GM12878 (cell line): ENCODE data around the gene CNGA1. TPM values are rescaled to one million over a fixed set of nuclear protein-coding genes. Genes with fewer than 3 reads are reported as not detected.
A peak's percentile ranks its signal among the peaks of the same experiment; 100 is the strongest.

Experiments
- ATAC-seq: fragments of 200-7000 bp; cut with Tn5 transposase; 3 replicates; pipeline ENCODE4 v1.9.1; 2020; ENCODE audit warnings: mild to moderate bottlenecking, moderate library complexity
- BruUV-seq: library from RNA; stranded (reverse); fragments of 400-500 nt; replicated peaks from 2 replicates; lab custom pipeline; 2021; lab: Mats Ljungman, UMichigan
- CTCF ChIA-PET: fragments of 300-600 bp; sonication (Branson Sonifier 250); formaldehyde crosslinking; extraction: SDS; loops from one replicate; lab custom pipeline; 2021; ENCODE audit warnings: inconsistent platforms; lab: Yijun Ruan, JAX
- POLR2A ChIA-PET: fragments of 350-600 bp; formaldehyde crosslinking; extraction: SDS; loops from one replicate; lab custom pipeline; 2021; ENCODE audit warnings: inconsistent platforms; lab: Charles Lee
- RAD21 ChIA-PET: fragments of 300-600 bp; sonication (Branson Sonifier 250); formaldehyde crosslinking; loops from one replicate; lab custom pipeline; 2023; ENCODE audit warnings: antibody characterized with exemption; ENCODE audit not compliant: unreplicated experiment; lab: Charles Lee
- SMC1A ChIA-PET: fragments of 300-600 bp; sonication (Branson Sonifier 250); formaldehyde crosslinking; loops from one replicate; lab custom pipeline; 2023; ENCODE audit not compliant: unreplicated experiment, uncharacterized antibody; lab: Charles Lee
- DNase-seq: peaks from one replicate; pipeline ENCODE4 v3.0.0-alpha.2; 2011; ENCODE audit warnings: low read depth, low spot score
- FAIRE-seq: peaks from 3 replicates; lab custom pipeline; 2011; peaks lifted over from hg19 to GRCh38; lab: Jason Lieb, UNC
- H2AFZ ChIP-seq: 2 replicates; pipeline ENCODE4 v1.6.0; 2011; ENCODE audit warnings: low read depth, low read length, control low read depth; ENCODE audit not compliant: control insufficient read depth
- H3K27ac ChIP-seq: 2 replicates; pipeline ENCODE4 v1.5.1; 2011; ENCODE audit warnings: control low read depth; ENCODE audit not compliant: control insufficient read depth, insufficient read depth
- H3K27me3 ChIP-seq, 2 experiments: replicated peaks in 1 of 2; 2 replicates each; pipeline versions ENCODE4 v1.6.0 to v1.6.1; 2011; ENCODE audit warnings: low read length in 1 of 2; ENCODE audit not compliant: control insufficient read depth in 2 of 2, insufficient read depth in 2 of 2
- H3K36me3 ChIP-seq, 2 experiments: 2 replicates each; pipeline ENCODE4 v1.5.1; 2011; ENCODE audit warnings: low read length in 1 of 2; ENCODE audit not compliant: control insufficient read depth in 2 of 2, insufficient read depth in 2 of 2
- H3K4me1 ChIP-seq: 2 replicates; pipeline ENCODE4 v1.6.1; 2011; ENCODE audit warnings: mild to moderate bottlenecking, low read length, moderate library complexity, mixed read lengths; ENCODE audit not compliant: control insufficient read depth, insufficient read depth
- H3K4me2 ChIP-seq: 2 replicates; pipeline ENCODE4 v1.6.0; 2011; ENCODE audit warnings: control low read depth; ENCODE audit not compliant: control insufficient read depth, insufficient read depth
- H3K4me3 ChIP-seq: fragments of 200-600 bp; sonication (generic); 2 replicates; pipeline ENCODE4 v1.5.1; 2016
- H3K79me2 ChIP-seq: 2 replicates; pipeline ENCODE4 v1.6.0; 2011; ENCODE audit warnings: low read length; ENCODE audit not compliant: control insufficient read depth, insufficient read depth
- H3K9ac ChIP-seq: 2 replicates; pipeline ENCODE4 v1.8.0; 2011; ENCODE audit warnings: low read length, control low read depth, mixed read lengths; ENCODE audit not compliant: control insufficient read depth, insufficient read depth
- H3K9me3 ChIP-seq: replicated peaks from 3 replicates; pipeline ENCODE4 v1.5.1; 2011; ENCODE audit warnings: mild to moderate bottlenecking, low read length; ENCODE audit not compliant: control insufficient read depth, insufficient read depth
- H4K20me1 ChIP-seq: 2 replicates; pipeline ENCODE4 v1.6.0; 2011; ENCODE audit not compliant: control insufficient read depth, insufficient read depth
- BCL11A ChIP-seq: IDR thresholded peaks from 2 replicates; pipeline ENCODE4 v1.6.1; 2011; ENCODE audit warnings: low read depth, low read length
- CBX3 ChIP-seq: fragments of 200-600 bp; sonication (generic); IDR thresholded peaks from 2 replicates; pipeline ENCODE4 v1.6.1; 2016; ENCODE audit warnings: low read depth, borderline replicate concordance
- CBX5 ChIP-seq: sonication (generic); IDR thresholded peaks from 2 replicates; pipeline ENCODE4 v1.6.1; 2016; ENCODE audit warnings: low read depth, moderate library complexity, mild to moderate bottlenecking, inconsistent platforms
- CEBPB ChIP-seq, 2 experiments: fragments of 150-350 bp in 1 of 2; IDR thresholded peaks; 2 replicates each; pipeline ENCODE4 v1.6.1; 2012 to 2014; ENCODE audit warnings: low read depth in 2 of 2, low read length in 2 of 2, borderline replicate concordance in 1 of 2, inconsistent platforms in 1 of 2
- GATAD2B ChIP-seq: fragments of 450-650 bp; conservative IDR thresholded peaks from 2 replicates; pipeline ENCODE4 v1.6.1; 2017; ENCODE audit warnings: low read depth, mild to moderate bottlenecking, moderate library complexity
- IKZF1 ChIP-seq: fragments of 450-650 bp; conservative IDR thresholded peaks from 2 replicates; pipeline ENCODE4 v1.6.1; 2017; ENCODE audit warnings: antibody characterized with exemption, mild to moderate bottlenecking
- MTA2 ChIP-seq: fragments of 450-650 bp; IDR thresholded peaks from 2 replicates; pipeline ENCODE4 v1.6.1; 2016; ENCODE audit warnings: low read depth, mild to moderate bottlenecking, moderate library complexity
- NFYA ChIP-seq: IDR thresholded peaks from 2 replicates; pipeline ENCODE4 v1.6.1; 2011; ENCODE audit warnings: low read depth, mild to moderate bottlenecking, low read length, improper control_type of control experiment, borderline replicate concordance
- RAD51 ChIP-seq: fragments of 450-650 bp; IDR thresholded peaks from 2 replicates; pipeline ENCODE4 v1.6.1; 2016; ENCODE audit warnings: moderate library complexity, mild to moderate bottlenecking, inconsistent platforms
- SKIL ChIP-seq: fragments of 450-650 bp; IDR thresholded peaks from 2 replicates; pipeline ENCODE4 v1.6.1; 2017; ENCODE audit warnings: mild to moderate bottlenecking, low read depth, inconsistent platforms; ENCODE audit not compliant: poor library complexity, severe bottlenecking
- SMC3 ChIP-seq: IDR thresholded peaks from 2 replicates; pipeline ENCODE4 v1.6.1; 2011; ENCODE audit warnings: low read length, improper control_type of control experiment, borderline replicate concordance
- WGBS: methylation state at CpG from one replicate; pipeline ENCODE4 v1.1.6; 2016; ENCODE audit warnings: low lambda C conversion rate; ENCODE audit not compliant: insufficient replicate concordance, insufficient coverage; ENCODE audit errors: missing lambda C conversion rate; 5-methylcytosine and 5-hydroxymethylcytosine counted together
- in situ Hi-C: fragments of 300-500 bp; cut with MboI; formaldehyde crosslinking; loops from 9 replicates; pipeline ENCODE4 v1.14.3; 2018; ENCODE audit warnings: mixed read lengths
- intact Hi-C: fragments of 100-400 bp; cut with micrococcal nuclease; formaldehyde crosslinking; loops from one replicate; pipeline ENCODE4 v1.14.2; 2022; ENCODE audit not compliant: unreplicated experiment
- polyA plus RNA-seq, 11 experiments: library from polyadenylated mRNA; depleted of rRNA in 4 of 11; unstranded in 6 of 11; stranded (reverse) in 5 of 11; fragments of >200 nt; fragmentation: Nextera tagmentation in 4 of 11; fragmentation: Illumina TruSeq in 1 of 11; extraction: Ambion mirVana in 4 of 11; extraction: Trizol in 1 of 11; gene quantifications; 1 replicate in 1 of 11; 2 replicates in 10 of 11; pipeline versions ENCODE4 v1.2.1 to v1.2.3, GENCODE V29; 2011 to 2016; ENCODE audit warnings: inconsistent platforms in 2 of 11, missing spikeins in 2 of 11, low read depth in 1 of 11
- total RNA-seq, 4 experiments: library from RNA; depleted of rRNA in 3 of 4; stranded (reverse); fragments of >200 nt in 3 of 4; fragmentation: Illumina TruSeq in 1 of 4; extraction: Trizol in 1 of 4; gene quantifications; 2 replicates each; pipeline versions ENCODE4 v1.2.1 to v1.2.3, GENCODE V29; 2013 to 2021
- TF ChIP-seq, protein P1 (sequence below): fragments of 450-650 bp; IDR thresholded peaks from 2 replicates; pipeline ENCODE4 v1.6.1; 2016; ENCODE audit warnings: mild to moderate bottlenecking
- TF ChIP-seq, protein P2 (sequence below): IDR thresholded peaks from 2 replicates; pipeline ENCODE4 v1.6.1; 2011; ENCODE audit warnings: mild to moderate bottlenecking, low read depth, low read length, moderate library complexity; ENCODE audit not compliant: insufficient replicate concordance
- TF ChIP-seq, protein P3 (sequence below), 3 experiments: IDR thresholded peaks in 2 of 3; conservative IDR thresholded peaks in 1 of 3; 2 replicates each; pipeline ENCODE4 v1.5.1; 2011; ENCODE audit warnings: low read depth in 3 of 3, low read length in 3 of 3, mild to moderate bottlenecking in 3 of 3, control low read depth in 2 of 3, moderate library complexity in 2 of 3, inconsistent platforms in 1 of 3, mixed read lengths in 1 of 3; ENCODE audit not compliant: control insufficient read depth in 2 of 3, insufficient read depth in 1 of 3; ENCODE audit errors: extremely low read depth in 1 of 3

The CNGA1 gene
- total and polyA plus RNA-seq, 10 of the 15 experiments (the other 5 are each of a cell fraction or from before 2014, with no cell fraction given): 0.38 to 14.2 (median 5.1) TPM

DNA sequence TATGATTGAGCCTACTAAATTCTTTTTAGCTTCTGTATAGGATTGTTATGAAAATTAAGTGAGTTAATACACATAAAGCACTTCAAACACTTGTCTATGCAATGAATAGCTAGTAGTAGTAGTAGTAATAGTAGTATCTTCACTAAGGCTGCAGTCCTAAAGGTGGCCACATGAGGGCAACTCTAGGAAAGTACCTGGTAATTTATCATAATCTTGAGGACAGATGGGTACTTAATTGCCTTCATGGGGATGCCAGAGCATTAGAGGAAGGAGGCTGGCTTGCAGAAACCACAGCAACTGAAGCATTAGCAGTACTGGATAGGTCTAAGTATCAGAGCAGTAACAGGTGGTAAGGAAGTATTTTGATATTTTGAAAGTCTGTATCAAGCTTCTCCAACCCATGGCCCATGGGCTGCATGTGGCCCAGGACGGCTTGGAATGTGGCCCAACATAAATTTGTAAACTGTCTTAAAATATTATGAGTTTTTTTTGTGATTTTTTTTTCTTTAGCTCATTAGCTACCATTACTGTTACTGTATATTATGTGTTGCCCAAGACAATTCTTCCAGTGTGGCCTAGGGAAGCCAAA, 17.4 kb upstream of the CNGA1 start:
- CTCF ChIA-PET: interaction anchor here (0.6 to 9.8 kb wide), 18 partner anchors 9 to 179 kb away, joined by 3 to 158 read pairs (median 6); no protein-coding TSS in a partner anchor
- no peak overlapping the region for H3K4me3 ChIP-seq
- ATAC-seq: peak; percentile 74
- SMC1A ChIA-PET: interaction anchor here (0.6 to 11.8 kb wide), 21 partner anchors 8 to 262 kb away, joined by 3 to 268 read pairs (median 5); no protein-coding TSS in a partner anchor
- WGBS: 96% methylated on average over 1 of the region's 1 CpG
- RAD21 ChIA-PET: interaction anchor here (0.7 to 7.2 kb wide), 10 partner anchors 8 to 75 kb away, joined by 3 to 121 read pairs (median 4); no protein-coding TSS in a partner anchor
- no peak for FAIRE-seq
- no peaks in the 10 kb centered on the region for H3K36me3 ChIP-seq
- POLR2A ChIA-PET: interaction anchor here (1.0 to 6.1 kb wide), 7 partner anchors 9 to 177 kb away, joined by 3 to 38 read pairs (median 6); no protein-coding TSS in a partner anchor
- intact Hi-C loops: loop anchor here (1.0 to 10.0 kb wide), 2 partner anchors 53 to 539 kb away; no protein-coding TSS in a partner anchor
- no TSS peak for BruUV-seq
- in situ Hi-C loops: no loop called here
- H3K9me3 ChIP-seq: peaks cover 2% of the 10 kb centered on the region; the same call in 1 of the 3 replicates
- H2AFZ ChIP-seq: no peak overlapping the region
- peak overlapping the region; percentile 20; the same call in 1 of the 2 replicates for H3K27ac ChIP-seq
- peaks cover 48% of the 10 kb centered on the region for H3K4me1 ChIP-seq
- H3K4me2 ChIP-seq: no peak overlapping the region
- no peaks in the 10 kb centered on the region for H4K20me1 ChIP-seq
- H3K79me2 ChIP-seq: no peaks in the 10 kb centered on the region
- DNase-seq: no peak
- H3K9ac ChIP-seq: no peak overlapping the region
- no peaks in the 10 kb centered on the region for H3K27me3 ChIP-seq
- TF ChIP-seq BCL11A (peak; percentile 72), CBX3 (no peak), NFYA (no peak), SMC3 (peak; percentile 55; the same call in 1 of the 2 replicates), IKZF1 (peak; percentile 45; the same call in 1 of the 2 replicates), MTA2 (peak; percentile 78), CBX5 (peak; percentile 59; the same call in 1 of the 2 replicates), SKIL (no peak), CEBPB (IDR thresholded peaks at IDR 0.05; ENCODE audit: borderline replicate concordance in 1 of 2, low read depth in 2 of 2, low read length in 2 of 2) (no peak), GATAD2B (no peak), RAD51 (no peak)
- TF ChIP-seq, protein P1, sequence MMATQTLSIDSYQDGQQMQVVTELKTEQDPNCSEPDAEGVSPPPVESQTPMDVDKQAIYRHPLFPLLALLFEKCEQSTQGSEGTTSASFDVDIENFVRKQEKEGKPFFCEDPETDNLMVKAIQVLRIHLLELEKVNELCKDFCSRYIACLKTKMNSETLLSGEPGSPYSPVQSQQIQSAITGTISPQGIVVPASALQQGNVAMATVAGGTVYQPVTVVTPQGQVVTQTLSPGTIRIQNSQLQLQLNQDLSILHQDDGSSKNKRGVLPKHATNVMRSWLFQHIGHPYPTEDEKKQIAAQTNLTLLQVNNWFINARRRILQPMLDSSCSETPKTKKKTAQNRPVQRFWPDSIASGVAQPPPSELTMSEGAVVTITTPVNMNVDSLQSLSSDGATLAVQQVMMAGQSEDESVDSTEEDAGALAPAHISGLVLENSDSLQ: peak; percentile 81
- TF ChIP-seq, protein P2, sequence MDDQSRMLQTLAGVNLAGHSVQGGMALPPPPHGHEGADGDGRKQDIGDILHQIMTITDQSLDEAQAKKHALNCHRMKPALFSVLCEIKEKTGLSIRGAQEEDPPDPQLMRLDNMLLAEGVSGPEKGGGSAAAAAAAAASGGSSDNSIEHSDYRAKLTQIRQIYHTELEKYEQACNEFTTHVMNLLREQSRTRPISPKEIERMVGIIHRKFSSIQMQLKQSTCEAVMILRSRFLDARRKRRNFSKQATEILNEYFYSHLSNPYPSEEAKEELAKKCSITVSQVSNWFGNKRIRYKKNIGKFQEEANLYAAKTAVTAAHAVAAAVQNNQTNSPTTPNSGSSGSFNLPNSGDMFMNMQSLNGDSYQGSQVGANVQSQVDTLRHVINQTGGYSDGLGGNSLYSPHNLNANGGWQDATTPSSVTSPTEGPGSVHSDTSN: peak; percentile 82
- TF ChIP-seq, protein P3, sequence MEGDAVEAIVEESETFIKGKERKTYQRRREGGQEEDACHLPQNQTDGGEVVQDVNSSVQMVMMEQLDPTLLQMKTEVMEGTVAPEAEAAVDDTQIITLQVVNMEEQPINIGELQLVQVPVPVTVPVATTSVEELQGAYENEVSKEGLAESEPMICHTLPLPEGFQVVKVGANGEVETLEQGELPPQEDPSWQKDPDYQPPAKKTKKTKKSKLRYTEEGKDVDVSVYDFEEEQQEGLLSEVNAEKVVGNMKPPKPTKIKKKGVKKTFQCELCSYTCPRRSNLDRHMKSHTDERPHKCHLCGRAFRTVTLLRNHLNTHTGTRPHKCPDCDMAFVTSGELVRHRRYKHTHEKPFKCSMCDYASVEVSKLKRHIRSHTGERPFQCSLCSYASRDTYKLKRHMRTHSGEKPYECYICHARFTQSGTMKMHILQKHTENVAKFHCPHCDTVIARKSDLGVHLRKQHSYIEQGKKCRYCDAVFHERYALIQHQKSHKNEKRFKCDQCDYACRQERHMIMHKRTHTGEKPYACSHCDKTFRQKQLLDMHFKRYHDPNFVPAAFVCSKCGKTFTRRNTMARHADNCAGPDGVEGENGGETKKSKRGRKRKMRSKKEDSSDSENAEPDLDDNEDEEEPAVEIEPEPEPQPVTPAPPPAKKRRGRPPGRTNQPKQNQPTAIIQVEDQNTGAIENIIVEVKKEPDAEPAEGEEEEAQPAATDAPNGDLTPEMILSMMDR (IDR thresholded peaks at IDR 0.05 in 2 of 3, conservative IDR thresholded peaks at IDR 0.05 in 1 of 3; ENCODE audit: control insufficient read depth in 2 of 3, extremely low read depth in 1 of 3, insufficient read depth in 1 of 3, low read depth in 3 of 3, low read length in 3 of 3): peak; percentile 45 to 63 (median 60)
